ENCODE results near the gene ADORA2B. TPM values are rescaled to one million over a fixed set of nuclear protein-coding genes. Genes with fewer than 3 reads are reported as not detected.

Gene ADORA2B
- total RNA-seq, 1 donor from 2014 or later = 0.20 TPM

Other genes with a start within 250 kb of the ADORA2B start
- 22.5 and 32.7 TPM in 2 replicates for gene ZNF286A, start 245.4 kb upstream of the ADORA2B start, total RNA-seq
- 0.25 TPM in 1 of 2 replicates, not detected in the other for gene TBC1D26, start 212.8 kb upstream of the ADORA2B start, total RNA-seq
- gene ZSWIM7, start 54.6 kb downstream of the ADORA2B start, total RNA-seq = 7.7 and 9.2 TPM in 2 replicates
- gene TTC19, start 54.7 kb downstream of the ADORA2B start, total RNA-seq = 28.0 and 34.9 TPM in 2 replicates